Activated CD4-positive, alpha-beta T cell treated with anti-CD3 and anti-CD28 coated beads for 36 hours (primary cell): Measurements from ENCODE around the gene S100A2. TPM values are rescaled to one million over a fixed set of nuclear protein-coding genes. Genes with fewer than 3 reads are reported as not detected.
"Not testable (repeated sequence)": the region's sequence is repeated elsewhere in the genome, so short reads cannot be mapped to it uniquely, and the experiment has no call there.

Source experiments
- ATAC-seq: fragments of 200-7000 bp; cut with Tn5 transposase; one replicate; pipeline ENCODE4 v1.10.0; 2021; ENCODE audit warnings: mild to moderate bottlenecking, moderate library complexity
- CTCF ChIA-PET: fragments of 350-600 bp; sonication (Branson Sonifier 250); formaldehyde crosslinking; loops from one replicate; lab custom pipeline; 2021; ENCODE audit warnings: antibody characterized with exemption; lab: Charles Lee
- POLR2A ChIA-PET: fragments of 350-600 bp; sonication (Branson Sonifier 250); formaldehyde crosslinking; loops from one replicate; lab custom pipeline; 2021; ENCODE audit warnings: antibody characterized with exemption, inconsistent platforms; lab: Charles Lee
- DNase-seq: peaks from one replicate; pipeline ENCODE4 v3.0.0-alpha.2; 2020
- H3K27ac Mint-ChIP-seq: one replicate; pipeline ENCODE4 v1.8.0; 2021; ENCODE audit warnings: mixed read lengths
- H3K27me3 Mint-ChIP-seq: one replicate; pipeline ENCODE4 v1.8.0; 2021; ENCODE audit warnings: mixed read lengths
- H3K36me3 Mint-ChIP-seq: one replicate; pipeline ENCODE4 v1.8.0; 2021; ENCODE audit warnings: low read depth, mixed read lengths
- H3K4me1 Mint-ChIP-seq: one replicate; pipeline ENCODE4 v1.8.0; 2021; ENCODE audit warnings: mixed read lengths
- H3K4me3 Mint-ChIP-seq: one replicate; pipeline ENCODE4 v1.8.0; 2021; ENCODE audit warnings: mild to moderate bottlenecking, moderate library complexity, mixed read lengths
- H3K9me3 Mint-ChIP-seq: one replicate; pipeline ENCODE4 v1.8.0; 2021; ENCODE audit warnings: low read depth, mixed read lengths
- intact Hi-C, 2 experiments: fragments of 100-400 bp; cut with DNase I in 1 of 2; cut with micrococcal nuclease in 1 of 2; formaldehyde crosslinking; loops; one replicate each; pipeline versions ENCODE4 v1.14.2 to v1.15.1; 2022 to 2024; cut with DNase I, micrococcal nuclease
- total RNA-seq, 2 experiments: library from RNA; stranded (reverse); gene quantifications; one replicate each; pipeline ENCODE4 v1.2.3, GENCODE V29; 2021

The S100A2 gene
- total RNA-seq, 2 experiments from 2014 or later: 3.3 to 7.0 TPM

DNA sequence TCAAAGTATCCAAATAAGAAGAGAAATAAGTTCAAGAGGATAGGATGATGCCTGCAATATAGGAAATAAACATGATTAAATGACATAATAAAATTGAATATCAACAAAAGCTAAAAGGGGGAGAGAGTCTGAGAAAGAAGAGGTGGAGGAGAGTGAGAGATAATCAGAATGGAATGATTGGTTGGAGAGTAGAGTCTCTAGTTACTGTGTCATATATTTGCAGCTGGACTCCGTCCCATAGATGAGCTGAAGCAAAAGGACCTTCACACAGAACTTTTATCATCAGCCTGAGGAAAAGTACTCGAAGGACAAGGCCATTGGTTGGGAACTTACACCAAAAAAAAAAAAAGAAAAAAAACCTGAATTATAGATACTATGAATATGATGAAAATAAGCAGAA, 22.8 kb upstream of the S100A2 start:
- CTCF ChIA-PET: interaction anchor here (0.7 kb wide), 1 partner anchor 106 kb away, joined by 3 read pairs; no protein-coding TSS in a partner anchor

GRCh38 chr1:153588033-153588432, 22.4 kb upstream of the S100A2 start:
- H3K9me3 Mint-ChIP-seq, ATAC-seq, H3K4me1 Mint-ChIP-seq, H3K4me3 Mint-ChIP-seq, DNase-seq, POLR2A ChIA-PET, H3K27me3 Mint-ChIP-seq, H3K27ac Mint-ChIP-seq, intact Hi-C loops, H3K36me3 Mint-ChIP-seq: not testable (repeated sequence)
- CTCF ChIA-PET: interaction anchor here (0.7 kb wide), 1 partner anchor 106 kb away, joined by 3 read pairs; no protein-coding TSS in a partner anchor

More for the DNA sequence above, 22.8 kb upstream of the S100A2 start:
- H3K4me3 Mint-ChIP-seq: no peak overlapping the region
- no peak overlapping the region for H3K27ac Mint-ChIP-seq
- no peaks in the 10 kb centered on the region for H3K9me3 Mint-ChIP-seq
- no peaks in the 10 kb centered on the region for H3K36me3 Mint-ChIP-seq
- ATAC-seq (no peak), DNase-seq (no peak)
- intact Hi-C loops: no loop called here
- peaks cover 9% of the 10 kb centered on the region for H3K27me3 Mint-ChIP-seq
- no peaks in the 10 kb centered on the region for H3K4me1 Mint-ChIP-seq
- POLR2A ChIA-PET: no interaction called here

- Mint-ChIP-seq H3K36me3 (no peaks in the 10 kb centered on the region), H3K27ac (no peak overlapping the region), H3K27me3 (peaks cover 9% of the 10 kb centered on the region), H3K4me3 (no peak overlapping the region), H3K9me3 (no peaks in the 10 kb centered on the region), H3K4me1 (no peaks in the 10 kb centered on the region)
- POLR2A ChIA-PET: no interaction called here
- DNase-seq: no peak
- CTCF ChIA-PET: interaction anchor here (0.7 to 1.6 kb wide), 3 partner anchors 20 to 53 kb away, joined by 3 to 4 read pairs (median 3); no protein-coding TSS in a partner anchor
- intact Hi-C loops: no loop called here
- no peak for ATAC-seq
These were observed 21.7 kb upstream of the S100A2 start for GRCh38 chr1:153587314-153587713.

DNA sequence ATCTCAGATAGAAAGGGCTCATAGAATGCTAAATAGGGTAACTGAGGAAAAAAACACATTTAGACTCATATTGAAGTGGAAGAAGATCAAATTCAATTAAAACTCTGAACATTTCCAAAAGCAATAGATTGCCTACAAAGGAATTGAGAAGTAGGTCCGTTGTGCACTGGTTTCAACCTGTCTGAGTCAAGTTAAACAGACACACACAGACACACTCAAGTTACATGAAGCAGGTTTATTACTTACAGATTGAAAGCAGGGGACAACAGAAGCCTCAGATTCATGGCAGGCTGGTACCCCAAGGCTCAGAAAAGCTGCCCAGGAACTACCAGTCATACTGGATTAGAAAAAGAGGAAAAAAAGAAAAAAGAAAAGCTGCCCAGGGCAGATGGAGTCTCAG, 20.7 kb upstream of the S100A2 start:
- Mint-ChIP-seq H3K9me3 (no peaks in the 10 kb centered on the region), H3K4me1 (no peaks in the 10 kb centered on the region), H3K27ac (no peak overlapping the region), H3K27me3 (peaks cover 9% of the 10 kb centered on the region), H3K4me3 (no peak overlapping the region), H3K36me3 (no peaks in the 10 kb centered on the region)
- CTCF ChIA-PET: interaction anchor here (1.1 to 1.6 kb wide), 3 partner anchors 16 to 52 kb away, joined by 3 to 4 read pairs (median 3); no protein-coding TSS in a partner anchor
- DNase-seq: no peak
- POLR2A ChIA-PET: no interaction called here
- intact Hi-C loops: no loop called here
- no peak for ATAC-seq

DNA sequence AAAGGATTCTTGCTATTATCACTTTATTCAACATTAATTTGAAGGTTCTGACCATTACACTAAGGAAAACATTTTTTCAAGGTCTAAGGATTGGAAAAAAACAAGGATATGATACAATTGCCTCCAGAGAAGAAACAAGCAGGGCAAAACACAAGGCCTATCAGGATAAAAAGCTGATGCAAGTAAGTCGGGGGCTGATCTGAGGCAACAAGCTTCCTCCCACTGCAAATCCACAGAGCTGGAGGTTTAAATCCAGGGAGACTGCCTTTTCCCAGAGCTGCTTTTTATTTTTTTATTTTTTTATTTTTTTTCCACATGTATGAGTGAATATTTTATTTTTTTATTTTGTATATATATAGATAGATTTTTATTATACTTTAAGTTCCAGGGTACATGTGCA, 19.4 kb upstream of the S100A2 start:
- H3K27ac Mint-ChIP-seq: no peak overlapping the region
- H3K4me3 Mint-ChIP-seq: no peak overlapping the region
- peaks cover 9% of the 10 kb centered on the region for H3K27me3 Mint-ChIP-seq
- intact Hi-C loops: no loop called here
- H3K4me1 Mint-ChIP-seq: no peaks in the 10 kb centered on the region
- POLR2A ChIA-PET: no interaction called here
- no peak for DNase-seq
- no peaks in the 10 kb centered on the region for H3K9me3 Mint-ChIP-seq
- no peaks in the 10 kb centered on the region for H3K36me3 Mint-ChIP-seq
- ATAC-seq: no peak
- CTCF ChIA-PET: interaction anchor here (0.8 to 1.5 kb wide), 4 partner anchors 14 to 167 kb away, joined by 3 to 4 read pairs (median 4); no protein-coding TSS in a partner anchor

GRCh38 chr1:153583976-153584375, 18.3 kb upstream of the S100A2 start:
- H3K9me3 Mint-ChIP-seq: no peaks in the 10 kb centered on the region
- intact Hi-C loops: no loop called here
- no peak overlapping the region for H3K27ac Mint-ChIP-seq
- DNase-seq (no peak), ATAC-seq (no peak)
- ChIA-PET CTCF (interaction anchor here (1.2 to 1.5 kb wide), 2 partner anchors 52 to 168 kb away, joined by 4 read pairs; no protein-coding TSS in a partner anchor), POLR2A (no interaction called here)
- no peaks in the 10 kb centered on the region for H3K36me3 Mint-ChIP-seq
- H3K4me1 Mint-ChIP-seq: no peaks in the 10 kb centered on the region
- H3K4me3 Mint-ChIP-seq: no peak overlapping the region
- peaks cover 13% of the 10 kb centered on the region for H3K27me3 Mint-ChIP-seq

- POLR2A ChIA-PET, H3K36me3 Mint-ChIP-seq, CTCF ChIA-PET, DNase-seq, H3K27ac Mint-ChIP-seq, H3K9me3 Mint-ChIP-seq, ATAC-seq, H3K4me1 Mint-ChIP-seq, intact Hi-C loops, H3K4me3 Mint-ChIP-seq: not testable (repeated sequence)
- peaks cover 18% of the 10 kb centered on the region for H3K27me3 Mint-ChIP-seq
These were observed 17.9 kb upstream of the S100A2 start for GRCh38 chr1:153583514-153583913.

DNA sequence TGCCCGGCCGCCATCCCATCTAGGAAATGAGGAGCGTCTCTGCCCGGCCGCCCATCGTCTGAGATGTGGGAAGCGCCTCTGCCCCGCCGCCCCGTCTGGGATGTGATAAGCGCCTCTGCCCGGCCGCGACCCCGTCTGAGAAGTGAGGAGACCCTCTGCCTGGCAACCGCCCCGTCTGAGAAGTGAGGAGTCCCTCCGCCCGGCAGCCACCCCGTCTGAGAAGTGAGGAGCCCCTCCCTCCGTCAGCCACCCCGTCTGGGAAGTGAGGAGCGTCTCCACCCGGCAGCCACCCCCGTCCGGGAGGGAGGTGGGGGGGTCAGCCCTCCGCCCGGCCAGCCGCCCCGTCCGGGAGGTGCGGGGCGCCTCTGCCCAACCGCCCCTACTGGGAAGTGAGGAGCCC, 17.2 kb upstream of the S100A2 start:
- H3K27ac Mint-ChIP-seq, intact Hi-C loops, H3K4me3 Mint-ChIP-seq, ATAC-seq, POLR2A ChIA-PET, H3K9me3 Mint-ChIP-seq, H3K4me1 Mint-ChIP-seq, DNase-seq, H3K36me3 Mint-ChIP-seq: not testable (repeated sequence)
- CTCF ChIA-PET: interaction anchor here (1.0 kb wide), 1 partner anchor 89 kb away, joined by 3 read pairs; no protein-coding TSS in a partner anchor
- H3K27me3 Mint-ChIP-seq: peaks cover 25% of the 10 kb centered on the region

DNA sequence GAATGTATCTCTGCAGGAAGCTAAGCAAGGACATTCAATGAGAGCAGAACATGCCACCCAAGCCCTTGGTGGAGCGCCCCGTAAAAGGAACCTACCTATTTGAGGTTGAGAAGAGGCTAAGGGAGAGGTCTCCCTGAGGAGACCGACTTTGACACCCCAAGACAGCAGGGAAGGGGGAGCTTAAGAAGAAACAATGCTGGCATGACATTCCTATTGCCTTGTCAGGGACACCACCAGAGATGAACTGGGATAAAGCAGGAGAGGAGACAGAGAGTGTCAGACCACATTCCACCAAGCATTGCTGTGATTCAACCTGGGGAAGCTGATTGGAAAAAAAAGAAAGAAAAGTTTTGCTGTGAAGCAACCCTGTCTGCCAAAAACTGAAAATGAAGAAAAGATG, 13.3 kb upstream of the S100A2 start:
- Mint-ChIP-seq H3K9me3 (no peaks in the 10 kb centered on the region), H3K4me3 (no peak overlapping the region), H3K4me1 (no peaks in the 10 kb centered on the region), H3K27me3 (peaks cover 20% of the 10 kb centered on the region), H3K36me3 (no peaks in the 10 kb centered on the region), H3K27ac (no peak overlapping the region)
- CTCF ChIA-PET: interaction anchor here (2.2 kb wide), 1 partner anchor 39 kb away, joined by 8 read pairs; no protein-coding TSS in a partner anchor
- intact Hi-C loops: loop anchor here in 1 of 2 experiments (10.0 kb wide), 1 partner anchor 386 kb away; the partner anchor contains the start of genes CREB3L4 and SLC39A1
- ATAC-seq: no peak
- no peak for DNase-seq
- POLR2A ChIA-PET: no interaction called here

GRCh38 chr1:153578490-153578889, 12.8 kb upstream of the S100A2 start:
- H3K9me3 Mint-ChIP-seq: no peaks in the 10 kb centered on the region
- H3K27me3 Mint-ChIP-seq: peaks cover 20% of the 10 kb centered on the region
- intact Hi-C loops: loop anchor here in 1 of 2 experiments (10.0 kb wide), 1 partner anchor 386 kb away; the partner anchor contains the start of genes CREB3L4 and SLC39A1
- H3K36me3 Mint-ChIP-seq: no peaks in the 10 kb centered on the region
- ChIA-PET CTCF (interaction anchor here (1.2 to 2.2 kb wide), 3 partner anchors 36 to 45 kb away, joined by 4 to 8 read pairs (median 4); no protein-coding TSS in a partner anchor), POLR2A (no interaction called here)
- H3K4me1 Mint-ChIP-seq: peaks cover under 1% of the 10 kb centered on the region
- H3K27ac Mint-ChIP-seq: no peak overlapping the region
- no peak for ATAC-seq
- H3K4me3 Mint-ChIP-seq: no peak overlapping the region
- no peak for DNase-seq

DNA sequence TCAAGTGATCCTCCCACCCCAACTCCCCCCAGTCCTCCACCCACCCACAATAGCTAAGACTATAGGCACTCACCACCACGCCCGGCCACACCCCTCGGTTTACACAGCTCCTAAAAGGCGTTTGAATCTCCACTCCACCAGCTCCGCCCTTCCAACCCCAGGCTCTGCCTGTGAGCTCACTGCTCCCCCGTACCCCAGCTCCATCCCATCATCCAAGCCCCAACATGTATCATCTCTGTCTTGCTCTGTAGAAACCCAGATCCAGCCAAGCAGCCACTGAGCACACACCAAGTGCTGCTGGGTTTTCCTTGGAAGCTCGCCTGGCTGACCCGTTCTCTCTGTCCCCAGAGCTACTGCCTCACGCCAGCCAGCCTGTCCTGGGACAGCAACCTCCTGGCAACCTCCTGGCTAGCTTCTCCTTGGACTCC, 12.0 kb upstream of the S100A2 start:
- ChIA-PET CTCF (interaction anchor here (0.6 to 2.2 kb wide), 9 partner anchors 8 to 406 kb away, joined by 3 to 8 read pairs (median 3); partner anchors contain the start of genes CHTOP and S100A14), POLR2A (no interaction called here)
- ATAC-seq: no peak

More for the DNA sequence above, 12.0 kb upstream of the S100A2 start:
- H3K27ac Mint-ChIP-seq: no peak overlapping the region
- no peak overlapping the region for H3K4me3 Mint-ChIP-seq
- H3K36me3 Mint-ChIP-seq: no peaks in the 10 kb centered on the region
- H3K9me3 Mint-ChIP-seq: no peaks in the 10 kb centered on the region
- H3K4me1 Mint-ChIP-seq: peaks cover 9% of the 10 kb centered on the region
- H3K27me3 Mint-ChIP-seq: peaks cover 20% of the 10 kb centered on the region
- no peak for DNase-seq
- intact Hi-C loops: loop anchor here in 1 of 2 experiments (10.0 kb wide), 1 partner anchor 387 kb away; the partner anchor contains the start of genes CREB3L4 and SLC39A1
